Activated T-helper 17 cell treated with anti-CD3 and anti-CD28 coated beads, Interleukin-2, amount 50 U/mL, for 72 hours (primary cell): ENCODE results near the gene RPS21. TPM values are rescaled to one million over a fixed set of nuclear protein-coding genes. Genes with fewer than 3 reads are reported as not detected.

Experiments
- ATAC-seq: fragments of 150-1000 bp; cut with Tn5 transposase; replicated peaks from 2 replicates; pipeline ENCODE4 v1.10.0; 2021; ENCODE audit warnings: mild to moderate bottlenecking, moderate library complexity
- H3K27ac Mint-ChIP-seq: one replicate; pipeline ENCODE4 v1.8.0; 2022; ENCODE audit warnings: mixed read lengths
- H3K27me3 Mint-ChIP-seq: one replicate; pipeline ENCODE4 v1.8.0; 2022; ENCODE audit warnings: mixed read lengths
- H3K36me3 Mint-ChIP-seq: one replicate; pipeline ENCODE4 v1.8.0; 2022; ENCODE audit warnings: low read depth, mild to moderate bottlenecking, mixed read lengths
- H3K4me1 Mint-ChIP-seq: one replicate; pipeline ENCODE4 v1.8.0; 2022; ENCODE audit warnings: mixed read lengths
- H3K4me3 Mint-ChIP-seq: one replicate; pipeline ENCODE4 v1.8.0; 2022; ENCODE audit warnings: mild to moderate bottlenecking, mixed read lengths
- H3K9me3 Mint-ChIP-seq: one replicate; pipeline ENCODE4 v1.8.0; 2022; ENCODE audit warnings: mixed read lengths
- total RNA-seq, 2 donors: library from RNA; stranded (reverse); gene quantifications; one replicate each; pipeline ENCODE4 v1.2.3, GENCODE V29; 2022

RPS21 gene
- total RNA-seq, 2 donors from 2014 or later: 2,323 to 2,749 TPM

DNA sequence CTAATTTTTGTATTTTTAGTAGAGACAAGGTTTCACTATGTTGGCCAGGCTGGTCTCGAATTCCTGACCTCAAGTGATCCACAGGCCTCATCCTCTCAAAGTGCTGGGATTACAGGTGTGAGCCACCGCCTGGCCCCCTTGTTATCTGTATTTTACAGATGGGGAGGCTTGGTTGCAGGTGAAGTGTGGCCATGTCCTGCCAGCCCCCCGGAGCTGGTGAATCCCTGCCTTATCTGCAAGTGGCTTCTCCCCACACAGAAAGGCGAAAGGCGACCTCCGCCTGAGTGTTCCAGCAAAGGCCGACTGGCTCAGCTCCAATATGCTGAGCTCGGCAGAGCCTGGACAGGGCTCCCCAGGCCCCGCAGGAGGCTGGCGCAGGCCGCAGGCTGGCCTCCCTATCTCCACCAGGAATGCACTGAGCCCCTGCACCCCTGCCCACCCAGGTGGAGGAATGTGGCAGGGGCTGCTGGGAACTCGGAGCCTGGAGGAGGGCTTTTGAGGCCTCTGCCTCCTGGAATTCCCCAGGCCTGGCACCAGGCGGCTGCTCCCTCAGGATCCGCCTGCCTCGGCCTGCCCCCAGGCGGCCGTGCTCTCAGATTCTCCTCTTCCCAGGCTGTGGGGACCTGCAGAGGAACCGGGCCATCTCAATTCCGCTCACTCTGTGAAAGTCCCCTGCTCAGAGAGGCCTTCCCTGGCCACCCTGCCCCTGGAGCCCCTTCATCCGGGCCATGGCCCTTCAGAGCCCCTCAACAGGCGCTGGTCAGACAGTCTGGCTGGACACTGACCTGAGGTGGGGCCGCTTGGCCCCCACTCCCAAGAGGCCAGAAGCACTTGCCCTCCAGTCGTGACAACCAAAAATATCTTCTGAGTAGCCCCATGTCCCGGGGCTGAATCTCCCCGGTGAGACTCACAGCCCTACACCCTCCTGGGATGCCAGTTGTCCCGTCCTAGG lies 10.5 kb upstream of the RPS21 start:
- ATAC-seq: no peak
- H3K9me3 Mint-ChIP-seq: no peaks in the 10 kb centered on the region

DNA sequence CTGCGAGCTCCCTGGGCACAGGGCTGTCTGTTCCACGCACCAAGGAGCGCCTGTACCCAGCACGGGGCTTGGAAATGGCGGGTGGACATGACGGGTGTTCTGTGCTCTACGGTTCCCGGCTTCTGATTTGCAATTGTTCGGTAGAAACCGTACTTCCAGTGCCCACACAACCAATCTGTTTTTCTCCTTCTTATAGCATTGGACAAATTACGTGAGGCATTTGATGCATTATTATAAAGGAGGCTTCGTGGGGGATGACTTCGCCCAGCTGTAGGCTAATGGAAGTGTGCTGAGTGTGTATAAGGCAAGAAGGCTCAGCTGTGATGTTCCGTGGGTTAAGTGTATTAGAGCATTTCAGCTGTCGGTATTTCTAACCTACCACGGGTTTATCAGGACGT lies 9.8 kb upstream of the RPS21 start:
- no peak for ATAC-seq
- H3K27ac Mint-ChIP-seq: no peak overlapping the region
- H3K27me3 Mint-ChIP-seq: peaks cover 9% of the 10 kb centered on the region
- no peak overlapping the region for H3K4me3 Mint-ChIP-seq
- H3K9me3 Mint-ChIP-seq: no peaks in the 10 kb centered on the region
- H3K4me1 Mint-ChIP-seq: peaks cover 10% of the 10 kb centered on the region
- peaks cover 5% of the 10 kb centered on the region for H3K36me3 Mint-ChIP-seq

More for the DNA sequence above, 10.5 kb upstream of the RPS21 start:
- no peaks in the 10 kb centered on the region for H3K36me3 Mint-ChIP-seq
- no peak overlapping the region for H3K27ac Mint-ChIP-seq
- no peak overlapping the region for H3K4me3 Mint-ChIP-seq
- peaks cover 9% of the 10 kb centered on the region for H3K27me3 Mint-ChIP-seq
- peaks cover 6% of the 10 kb centered on the region for H3K4me1 Mint-ChIP-seq

DNA sequence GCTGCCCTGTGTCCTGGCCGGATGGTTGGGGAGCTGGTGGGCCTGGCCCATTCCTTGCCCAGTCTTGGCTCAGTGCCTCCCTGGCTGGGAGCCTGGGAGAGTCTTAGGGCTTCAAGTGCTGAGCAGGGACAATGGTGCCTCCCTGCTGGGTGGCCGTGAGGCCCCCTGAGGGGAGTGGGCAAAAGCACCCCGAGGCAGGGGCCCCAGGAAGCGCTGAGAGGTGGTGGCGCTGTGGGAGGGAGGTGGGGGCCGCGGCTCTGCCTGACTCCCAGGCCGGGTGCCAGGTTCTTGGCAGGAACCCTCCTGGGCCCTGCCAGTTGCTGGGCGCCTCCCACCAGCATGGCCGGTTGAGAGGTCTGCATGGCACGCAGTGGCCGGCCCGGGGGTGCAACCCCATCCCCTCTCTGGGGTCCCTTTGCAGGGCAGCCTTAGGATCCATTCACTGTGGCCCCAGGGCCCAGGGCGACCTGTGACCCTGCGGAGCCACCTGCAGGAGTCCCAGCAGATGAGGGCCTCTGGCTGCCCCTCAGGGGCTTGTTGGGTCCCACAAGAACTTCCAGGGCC lies 9.2 kb upstream of the RPS21 start:
- Mint-ChIP-seq H3K27me3 (peaks cover 9% of the 10 kb centered on the region), H3K4me3 (no peak overlapping the region), H3K36me3 (peaks cover 7% of the 10 kb centered on the region), H3K9me3 (no peaks in the 10 kb centered on the region), H3K27ac (no peak overlapping the region), H3K4me1 (peaks cover 12% of the 10 kb centered on the region)
- ATAC-seq: no peak

DNA sequence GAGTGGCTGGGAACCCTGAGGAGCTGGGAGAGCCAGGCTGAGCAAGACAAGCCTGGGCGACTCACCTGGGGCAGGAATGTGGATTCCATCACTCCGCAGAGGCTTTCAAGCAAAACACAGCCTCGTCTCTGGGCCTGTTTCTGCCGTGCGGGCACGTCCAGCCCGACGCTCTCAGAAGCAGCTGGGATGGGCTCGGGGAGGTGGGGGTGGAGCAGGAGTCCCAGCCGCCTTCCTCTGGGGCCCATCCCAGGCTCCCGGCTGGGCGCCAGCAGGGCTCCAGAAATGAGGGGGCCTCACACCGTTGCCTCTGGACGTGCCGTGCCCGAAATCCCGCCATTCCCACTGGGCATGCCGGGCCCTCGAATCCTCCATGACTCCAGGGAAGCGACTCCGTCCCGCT lies 8.7 kb upstream of the RPS21 start:
- Mint-ChIP-seq H3K4me3 (no peak overlapping the region), H3K27me3 (peaks cover 4% of the 10 kb centered on the region), H3K9me3 (no peaks in the 10 kb centered on the region), H3K36me3 (peaks cover 7% of the 10 kb centered on the region), H3K27ac (no peak overlapping the region), H3K4me1 (peaks cover 9% of the 10 kb centered on the region)
- no peak for ATAC-seq

DNA sequence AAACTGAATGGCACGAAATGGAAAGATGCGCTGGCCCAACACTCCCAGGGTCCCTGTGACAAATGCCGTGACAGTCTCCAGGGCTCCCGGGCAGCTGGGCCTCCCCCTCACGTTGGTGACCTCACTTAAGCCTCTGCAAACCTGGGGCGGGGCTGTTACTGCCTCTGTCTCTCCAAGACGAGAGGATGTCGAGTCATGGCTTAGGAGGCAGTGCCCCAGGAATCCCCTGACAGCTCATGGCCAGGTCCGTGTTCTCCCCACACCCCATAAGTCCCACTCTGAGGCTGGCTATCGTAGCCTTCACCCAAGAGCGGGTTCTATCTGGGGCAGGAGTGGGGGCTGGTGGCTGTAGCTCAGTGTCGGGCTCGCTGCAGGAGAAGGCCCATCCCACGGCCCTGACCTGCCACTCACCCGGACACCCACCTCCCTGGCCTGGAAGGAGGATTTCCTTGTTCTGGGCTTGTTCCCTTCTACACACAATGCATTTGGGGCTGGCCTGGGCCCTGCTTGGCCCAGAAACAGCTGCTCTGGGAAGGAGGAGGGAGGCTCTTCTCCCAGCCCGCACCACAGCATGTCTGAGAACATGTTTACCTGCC lies 5.6 kb upstream of the RPS21 start:
- Mint-ChIP-seq H3K4me3 (no peak overlapping the region), H3K9me3 (no peaks in the 10 kb centered on the region), H3K36me3 (peaks cover 12% of the 10 kb centered on the region), H3K4me1 (peaks cover 14% of the 10 kb centered on the region), H3K27ac (no peak overlapping the region), H3K27me3 (no peaks in the 10 kb centered on the region)
- ATAC-seq: no peak

DNA sequence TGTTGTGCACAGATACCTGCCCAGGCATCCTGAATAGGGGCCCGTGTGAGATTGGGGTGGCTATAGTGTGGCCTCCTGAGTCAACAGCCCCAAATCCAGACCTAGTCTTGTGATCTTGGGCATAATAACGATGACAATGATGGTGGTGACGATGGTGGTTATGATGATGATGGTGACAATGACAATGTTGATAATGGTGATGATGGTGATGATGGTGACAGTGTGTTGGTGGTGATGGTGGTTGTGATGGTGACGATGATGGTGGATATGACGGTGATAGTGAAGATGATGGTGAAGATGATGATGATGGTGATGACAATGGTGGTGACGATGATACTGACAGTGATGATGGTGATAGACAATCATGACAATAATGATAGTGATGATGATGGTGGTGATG lies 5.1 kb upstream of the RPS21 start:
- no peak for ATAC-seq
- no peaks in the 10 kb centered on the region for H3K27me3 Mint-ChIP-seq
- H3K9me3 Mint-ChIP-seq: no peaks in the 10 kb centered on the region
- no peak overlapping the region for H3K27ac Mint-ChIP-seq
- H3K4me3 Mint-ChIP-seq: no peak overlapping the region
- H3K4me1 Mint-ChIP-seq: peaks cover 14% of the 10 kb centered on the region
- H3K36me3 Mint-ChIP-seq: peaks cover 14% of the 10 kb centered on the region

DNA sequence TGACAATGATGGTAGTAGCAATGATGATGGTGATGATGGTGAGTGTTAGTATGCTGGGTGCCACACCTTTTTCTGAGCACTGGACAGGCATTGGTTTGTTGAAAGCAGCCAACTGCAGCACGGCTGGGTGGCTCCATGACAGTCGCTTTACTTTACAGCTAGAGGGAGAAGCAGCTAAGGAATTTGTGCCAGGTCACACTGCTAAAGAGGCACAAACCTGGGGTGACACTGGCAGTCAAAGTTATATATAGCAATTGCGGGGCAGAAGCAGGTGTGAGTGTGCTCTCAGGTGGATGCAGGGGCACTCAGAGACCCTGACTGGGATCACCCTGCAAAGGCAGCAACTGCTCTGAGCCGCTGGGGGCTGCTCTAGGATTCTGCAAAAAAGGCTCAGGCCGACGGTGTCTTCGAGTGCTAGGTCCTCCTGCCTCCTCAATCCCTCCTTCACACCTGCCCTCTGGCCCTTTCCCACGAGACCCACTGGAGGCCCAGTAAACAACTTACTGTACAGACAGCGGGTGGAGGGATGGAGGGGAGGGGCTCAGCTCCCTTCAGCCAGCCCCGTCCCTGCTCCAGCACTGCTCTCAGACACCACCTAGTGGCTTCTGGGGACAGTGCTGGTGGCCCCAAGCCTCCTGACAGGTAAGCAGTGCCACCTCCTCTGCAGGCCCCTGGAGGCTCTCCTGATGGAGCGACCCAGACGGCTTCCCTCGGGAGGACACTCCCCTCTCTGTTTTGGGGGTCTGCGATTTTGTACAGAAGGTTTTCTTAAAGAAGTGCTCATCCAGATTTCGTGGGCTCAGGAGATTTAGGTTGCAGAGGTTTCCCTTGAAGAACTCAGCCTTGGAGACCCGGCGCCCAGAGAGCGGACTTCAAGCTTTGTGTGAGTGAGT lies 4.4 kb upstream of the RPS21 start:
- ATAC-seq: peak; percentile 72
- Mint-ChIP-seq H3K36me3 (peaks cover 21% of the 10 kb centered on the region), H3K27me3 (no peaks in the 10 kb centered on the region), H3K27ac (no peak overlapping the region), H3K9me3 (no peaks in the 10 kb centered on the region), H3K4me3 (no peak overlapping the region), H3K4me1 (peaks cover 14% of the 10 kb centered on the region)

DNA sequence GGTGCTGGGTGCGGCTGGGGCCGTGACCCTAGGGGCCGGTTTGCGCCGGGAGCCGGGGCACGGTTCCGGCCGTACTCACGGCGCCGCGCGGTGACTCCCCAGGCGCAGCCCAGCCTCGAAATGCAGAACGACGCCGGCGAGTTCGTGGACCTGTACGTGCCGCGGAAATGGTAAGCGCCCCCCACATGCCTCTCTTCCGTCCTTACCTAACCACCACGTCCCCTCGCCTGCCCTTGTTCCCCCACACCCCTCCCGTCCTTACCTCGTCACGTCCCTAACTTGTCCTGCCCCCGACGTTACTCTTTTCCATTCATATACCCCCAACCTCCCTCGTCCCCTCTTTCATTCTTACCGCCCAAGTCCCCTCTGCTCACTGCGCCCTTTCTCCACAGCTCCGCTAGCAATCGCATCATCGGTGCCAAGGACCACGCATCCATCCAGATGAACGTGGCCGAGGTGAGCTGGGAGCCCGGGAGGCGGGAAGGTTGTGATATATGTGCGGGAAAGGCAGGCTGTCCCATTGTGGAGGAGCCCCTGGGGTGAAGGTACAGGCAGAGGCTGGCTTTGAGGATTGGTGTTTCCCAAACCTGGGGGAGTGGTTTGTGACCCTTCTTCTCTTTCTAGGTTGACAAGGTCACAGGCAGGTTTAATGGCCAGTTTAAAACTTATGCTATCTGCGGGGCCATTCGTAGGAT lies 463 bp downstream of the RPS21 start:
- H3K27ac Mint-ChIP-seq: peak overlapping the region; percentile 94
- H3K4me1 Mint-ChIP-seq: peaks cover 14% of the 10 kb centered on the region
- H3K27me3 Mint-ChIP-seq: no peaks in the 10 kb centered on the region
- no peak for ATAC-seq
- peaks cover 46% of the 10 kb centered on the region for H3K36me3 Mint-ChIP-seq
- peak overlapping the region; percentile 95 for H3K4me3 Mint-ChIP-seq
- no peaks in the 10 kb centered on the region for H3K9me3 Mint-ChIP-seq

DNA sequence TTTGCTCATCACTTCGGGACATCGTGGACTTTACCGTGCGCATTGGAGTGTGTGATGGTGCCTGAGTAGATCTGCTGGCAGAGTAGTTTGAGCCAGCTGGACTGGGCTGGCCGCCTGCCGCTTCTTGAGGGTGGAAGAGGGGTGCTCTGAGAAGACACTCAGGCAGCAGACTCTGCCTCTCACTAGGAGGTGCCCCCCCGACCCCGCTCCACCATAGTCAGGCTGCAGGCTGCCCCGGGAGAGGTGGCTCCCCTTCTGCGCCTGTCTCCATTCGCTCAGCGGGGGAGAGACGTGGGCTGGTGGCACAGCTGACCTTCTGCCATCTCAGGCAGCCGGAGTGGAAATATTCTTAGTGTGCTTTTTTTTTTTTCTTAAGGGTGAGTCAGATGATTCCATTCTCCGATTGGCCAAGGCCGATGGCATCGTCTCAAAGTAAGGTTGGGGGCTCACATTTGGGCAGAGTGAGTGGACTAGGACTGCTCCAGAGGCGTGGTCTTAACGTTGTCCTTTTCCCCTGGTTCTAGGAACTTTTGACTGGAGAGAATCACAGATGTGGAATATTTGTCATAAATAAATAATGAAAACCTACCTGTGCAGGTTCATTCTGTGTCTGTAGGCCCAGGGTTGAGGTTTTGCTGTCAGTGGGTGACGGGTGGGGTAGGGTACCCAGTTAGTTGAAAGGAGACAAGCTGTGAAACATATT lies 1.2 kb downstream of the RPS21 start:
- peak overlapping the region; percentile 95 for H3K4me3 Mint-ChIP-seq
- H3K4me1 Mint-ChIP-seq: peaks cover 11% of the 10 kb centered on the region
- peaks cover 46% of the 10 kb centered on the region for H3K36me3 Mint-ChIP-seq
- H3K27me3 Mint-ChIP-seq: no peaks in the 10 kb centered on the region
- no peak for ATAC-seq
- H3K27ac Mint-ChIP-seq: peak overlapping the region; percentile 94
- no peaks in the 10 kb centered on the region for H3K9me3 Mint-ChIP-seq

DNA sequence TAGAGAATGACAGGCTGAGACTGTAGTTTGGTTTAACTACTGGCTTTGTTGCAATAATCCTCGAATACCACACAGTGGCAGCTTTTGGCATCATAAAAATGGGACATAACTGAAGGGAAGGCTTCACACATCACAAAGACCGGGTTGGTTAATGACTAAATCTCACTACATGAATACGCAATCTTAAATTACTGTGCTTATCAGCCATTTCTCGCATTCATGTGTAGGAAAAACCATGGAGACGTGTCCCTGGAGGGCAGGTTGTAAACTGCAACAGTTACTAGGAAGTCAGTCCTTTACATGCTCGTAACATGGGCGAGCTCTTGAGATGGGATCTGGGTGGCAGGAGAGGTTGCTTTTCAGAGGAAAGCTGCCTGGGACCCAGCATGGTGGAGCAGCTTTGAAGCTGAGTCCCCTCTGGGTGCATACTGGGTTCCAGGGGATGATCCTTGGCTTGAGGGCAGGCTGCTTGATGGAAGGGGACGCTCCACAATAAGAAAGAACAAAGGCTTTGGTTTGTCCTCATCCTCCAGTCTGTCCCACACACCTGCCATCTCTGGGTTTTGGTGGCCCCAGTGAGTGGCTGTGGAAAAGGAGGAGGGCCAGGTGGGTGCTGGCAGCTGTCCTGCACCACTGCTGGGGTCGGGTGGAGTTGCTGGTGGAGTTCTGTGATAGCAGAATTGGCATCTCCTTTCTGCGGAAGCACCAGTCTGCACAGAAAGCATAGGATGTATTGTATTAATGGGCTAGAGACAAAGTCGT lies 2.1 kb downstream of the RPS21 start:
- H3K4me1 Mint-ChIP-seq: peaks cover 6% of the 10 kb centered on the region
- H3K27ac Mint-ChIP-seq: peak overlapping the region; percentile 94
- peak overlapping the region; percentile 95 for H3K4me3 Mint-ChIP-seq
- H3K27me3 Mint-ChIP-seq: no peaks in the 10 kb centered on the region
- no peaks in the 10 kb centered on the region for H3K9me3 Mint-ChIP-seq
- ATAC-seq: no peak
- H3K36me3 Mint-ChIP-seq: peaks cover 42% of the 10 kb centered on the region

DNA sequence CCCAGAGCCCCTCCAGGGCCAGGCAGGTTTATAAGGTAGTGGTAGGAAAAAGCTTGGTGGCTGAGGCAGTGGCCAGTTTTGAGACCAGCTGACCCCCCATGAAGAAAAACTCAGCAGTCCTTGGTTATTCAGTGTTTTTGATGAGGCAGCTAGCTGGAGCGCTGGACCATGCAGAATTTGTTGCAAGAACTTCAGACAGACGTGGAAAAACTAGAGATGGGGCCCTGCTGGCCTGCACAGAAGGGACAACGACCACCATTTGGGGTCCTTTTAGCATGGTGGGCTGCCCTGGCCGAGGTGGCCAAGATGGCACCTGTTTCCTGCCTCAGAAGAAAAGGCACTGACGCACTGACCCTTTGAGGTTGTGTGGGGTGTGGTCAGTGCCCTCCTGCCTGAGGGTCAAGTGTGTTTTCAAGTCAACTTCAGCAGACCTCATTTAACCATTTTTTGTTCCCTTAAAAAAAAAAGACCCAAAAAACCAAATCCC lies 2.7 kb downstream of the RPS21 start:
- Mint-ChIP-seq H3K4me1 (peaks cover 6% of the 10 kb centered on the region), H3K36me3 (peaks cover 42% of the 10 kb centered on the region), H3K27ac (no peak overlapping the region), H3K27me3 (no peaks in the 10 kb centered on the region), H3K9me3 (no peaks in the 10 kb centered on the region), H3K4me3 (peak overlapping the region; percentile 95)
- no peak for ATAC-seq

DNA sequence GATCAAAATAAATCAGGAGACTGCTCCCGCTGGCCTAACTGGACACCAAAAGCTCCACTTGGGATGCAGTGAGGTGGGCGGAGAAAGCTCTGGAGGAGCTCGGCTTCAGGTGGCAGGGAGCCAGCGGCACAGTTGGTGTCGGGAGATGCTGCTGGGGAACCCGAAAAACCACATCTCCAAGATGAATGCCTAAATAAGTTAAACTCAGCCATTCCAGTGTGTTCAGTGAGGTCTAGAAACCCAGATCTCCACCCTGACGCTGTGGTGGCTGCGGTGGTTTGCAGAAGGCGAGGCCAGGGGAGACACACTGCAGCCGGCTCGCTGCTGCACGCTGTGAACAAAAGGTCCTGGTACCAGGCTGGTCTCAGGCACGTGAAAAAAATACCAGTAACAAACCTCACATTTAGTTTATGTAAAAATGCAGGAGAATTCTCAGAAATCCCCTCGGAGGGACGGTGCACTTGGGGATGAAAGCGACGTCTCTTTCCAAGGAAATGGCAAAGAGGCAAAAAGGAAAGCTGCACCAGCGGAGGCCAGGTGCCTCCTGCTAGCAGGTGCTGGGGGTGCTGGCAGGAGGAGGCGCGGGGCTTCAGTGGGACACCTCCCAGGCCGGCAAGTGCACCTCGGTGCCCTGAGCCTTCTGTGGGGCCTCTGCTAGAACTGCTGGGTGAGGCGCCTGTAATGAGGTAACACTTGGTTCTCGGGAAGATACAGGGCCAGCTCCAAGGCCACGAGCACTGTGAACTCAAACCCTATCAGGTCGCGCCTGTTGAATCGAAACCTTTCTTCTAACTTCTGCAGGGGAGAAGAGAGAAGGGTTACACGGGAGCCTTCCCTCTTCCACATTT lies 3.6 kb downstream of the RPS21 start:
- Mint-ChIP-seq H3K9me3 (no peaks in the 10 kb centered on the region), H3K4me1 (peaks cover 6% of the 10 kb centered on the region), H3K4me3 (no peak overlapping the region), H3K36me3 (peaks cover 42% of the 10 kb centered on the region), H3K27ac (no peak overlapping the region), H3K27me3 (no peaks in the 10 kb centered on the region)
- ATAC-seq: no peak
